Muscle layer of duodenum (tissue), 2 donors: ENCODE results near the gene NXPH4.

Experiments used
- H3K27ac ChIP-seq: one replicate; pipeline ENCODE4 v1.7.0; 2013; ENCODE audit warnings: mild to moderate bottlenecking, low read length
- H3K27me3 ChIP-seq: one replicate; pipeline ENCODE4 v1.7.0; 2013; ENCODE audit warnings: low read depth, mild to moderate bottlenecking, control low read depth, low read length
- H3K36me3 ChIP-seq, 2 donors: one replicate each; pipeline ENCODE4 v1.7.0; 2013; ENCODE audit warnings: low read length in 2 of 2, control low read depth in 1 of 2, mild to moderate bottlenecking in 1 of 2; ENCODE audit not compliant: insufficient read depth in 2 of 2, control insufficient read depth in 1 of 2
- H3K4me1 ChIP-seq, 2 donors: one replicate each; pipeline ENCODE4 v1.7.0; 2013; ENCODE audit warnings: low read length in 2 of 2, mild to moderate bottlenecking in 2 of 2, control low read depth in 1 of 2, moderate library complexity in 1 of 2; ENCODE audit not compliant: insufficient read depth in 2 of 2, control insufficient read depth in 1 of 2
- H3K4me3 ChIP-seq, 2 donors: one replicate each; pipeline ENCODE4 v1.7.0; 2013; ENCODE audit warnings: low read length in 2 of 2, low read depth in 1 of 2, mild to moderate bottlenecking in 1 of 2
- H3K9me3 ChIP-seq, 2 donors: one replicate each; pipeline ENCODE4 v1.7.0; 2013; ENCODE audit warnings: low read length in 2 of 2, control low read depth in 1 of 2, mild to moderate bottlenecking in 1 of 2; ENCODE audit not compliant: control insufficient read depth in 1 of 2
- donor health status: healthy.

NXPH4 gene

DNA sequence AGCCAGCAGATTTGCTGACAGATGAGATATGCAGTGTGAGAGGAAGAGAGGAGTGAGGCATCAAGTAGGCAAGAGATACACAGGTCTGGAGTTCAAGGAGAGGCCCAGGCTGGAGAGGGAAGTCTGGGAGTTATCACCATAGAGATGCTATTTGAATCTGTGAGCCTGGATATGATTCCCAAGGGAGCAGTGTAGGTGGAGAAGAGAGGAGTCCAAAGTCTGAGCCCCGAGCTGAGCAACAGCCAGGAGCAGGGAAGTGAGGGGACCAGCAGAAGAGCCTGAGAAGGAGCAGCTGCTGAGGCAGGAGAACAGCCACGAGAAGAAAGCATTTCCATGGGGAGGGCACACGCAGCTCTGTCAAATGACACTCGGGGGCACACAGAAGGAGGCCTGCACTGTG, 20.2 kb upstream of the NXPH4 start:
- H3K27ac ChIP-seq: no peak overlapping the region
- H3K4me3 ChIP-seq: no peak overlapping the region
- no peaks in the 10 kb centered on the region for H3K27me3 ChIP-seq
- H3K9me3 ChIP-seq: no peaks in the 10 kb centered on the region
- peaks cover 0 to 4% of the 10 kb centered on the region in 2 donors for H3K4me1 ChIP-seq
- H3K36me3 ChIP-seq: peaks cover 78 to 99% of the 10 kb centered on the region in 2 donors

DNA sequence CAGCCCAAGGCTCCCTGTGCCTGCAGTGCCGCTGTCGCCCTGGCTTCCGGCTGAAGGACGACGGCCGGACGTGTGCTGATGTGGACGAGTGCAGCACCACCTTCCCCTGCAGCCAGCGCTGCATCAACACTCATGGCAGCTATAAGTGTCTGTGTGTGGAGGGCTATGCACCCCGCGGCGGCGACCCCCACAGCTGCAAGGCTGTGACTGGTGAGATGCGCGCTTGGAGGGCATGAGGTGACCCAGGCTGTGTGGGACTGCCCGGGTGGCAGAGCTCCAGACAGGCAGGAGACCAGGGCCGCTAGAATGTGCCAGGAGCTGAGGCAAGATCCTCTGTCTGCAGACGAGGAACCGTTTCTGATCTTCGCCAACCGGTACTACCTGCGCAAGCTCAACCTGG, 19.6 kb upstream of the NXPH4 start:
- H3K27ac ChIP-seq: no peak overlapping the region
- peaks cover 76 to 99% of the 10 kb centered on the region in 2 donors for H3K36me3 ChIP-seq
- H3K9me3 ChIP-seq: no peaks in the 10 kb centered on the region

DNA sequence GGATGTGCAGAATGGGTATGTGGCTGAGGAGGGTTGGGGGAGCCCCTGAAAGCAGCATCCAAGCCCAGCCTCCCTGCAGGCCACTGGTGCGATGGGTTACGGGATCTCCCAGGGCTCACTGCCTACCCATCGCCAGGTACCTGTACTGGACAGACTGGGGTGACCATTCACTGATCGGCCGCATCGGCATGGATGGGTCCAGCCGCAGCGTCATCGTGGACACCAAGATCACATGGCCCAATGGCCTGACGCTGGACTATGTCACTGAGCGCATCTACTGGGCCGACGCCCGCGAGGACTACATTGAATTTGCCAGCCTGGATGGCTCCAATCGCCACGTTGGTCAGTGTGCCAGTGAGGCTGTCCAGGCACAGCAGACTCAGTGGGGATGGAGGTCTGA, 18.3 kb upstream of the NXPH4 start:
- no peaks in the 10 kb centered on the region for H3K9me3 ChIP-seq
- peaks cover 72 to 98% of the 10 kb centered on the region in 2 donors for H3K36me3 ChIP-seq
- no peak overlapping the region for H3K27ac ChIP-seq

More for the DNA sequence above, 19.6 kb upstream of the NXPH4 start:
- Histone ChIP-seq H3K4me1 (peaks cover 0 to 4% of the 10 kb centered on the region in 2 donors), H3K4me3 (no peak overlapping the region), H3K27me3 (no peaks in the 10 kb centered on the region)

DNA sequence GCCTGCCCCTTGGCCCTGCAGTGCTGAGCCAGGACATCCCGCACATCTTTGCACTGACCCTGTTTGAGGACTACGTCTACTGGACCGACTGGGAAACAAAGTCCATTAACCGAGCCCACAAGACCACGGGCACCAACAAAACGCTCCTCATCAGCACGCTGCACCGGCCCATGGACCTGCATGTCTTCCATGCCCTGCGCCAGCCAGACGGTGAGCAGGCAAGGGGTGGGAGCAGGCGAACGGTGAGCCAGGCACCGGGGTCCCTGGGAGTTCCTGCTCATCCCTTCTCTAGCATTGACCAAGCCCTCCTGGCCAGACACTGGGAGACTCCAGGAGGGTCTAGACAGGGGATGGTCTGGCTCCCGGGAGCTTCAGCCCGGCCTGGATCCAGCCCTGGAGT, 17.4 kb upstream of the NXPH4 start:
- Histone ChIP-seq H3K27me3 (no peaks in the 10 kb centered on the region), H3K4me1 (peaks cover 0 to 4% of the 10 kb centered on the region in 2 donors), H3K4me3 (no peak overlapping the region), H3K27ac (no peak overlapping the region), H3K36me3 (peaks cover 76 to 98% of the 10 kb centered on the region in 2 donors), H3K9me3 (no peaks in the 10 kb centered on the region)

More for the DNA sequence above, 18.3 kb upstream of the NXPH4 start:
- no peak overlapping the region for H3K4me3 ChIP-seq
- peaks cover 0 to 4% of the 10 kb centered on the region in 2 donors for H3K4me1 ChIP-seq
- no peaks in the 10 kb centered on the region for H3K27me3 ChIP-seq

DNA sequence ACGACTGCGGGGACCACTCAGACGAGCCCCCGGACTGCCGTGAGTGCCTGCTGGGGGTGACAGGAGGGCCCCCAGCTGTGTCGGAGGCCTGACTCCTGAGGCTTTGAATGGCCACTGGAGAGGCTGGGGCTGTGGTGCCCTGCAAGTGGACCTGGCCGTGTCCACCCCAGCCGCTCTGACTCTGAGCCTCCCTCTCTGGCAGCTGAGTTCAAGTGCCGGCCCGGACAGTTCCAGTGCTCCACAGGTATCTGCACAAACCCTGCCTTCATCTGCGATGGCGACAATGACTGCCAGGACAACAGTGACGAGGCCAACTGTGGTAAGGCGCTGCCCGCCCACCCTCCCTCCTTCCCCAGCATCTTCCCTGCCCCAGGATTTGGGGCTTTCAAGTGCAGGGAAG, 16.1 kb upstream of the NXPH4 start:
- H3K27ac ChIP-seq: no peak overlapping the region
- H3K27me3 ChIP-seq: no peaks in the 10 kb centered on the region
- peaks cover 0 to 4% of the 10 kb centered on the region in 2 donors for H3K4me1 ChIP-seq
- no peaks in the 10 kb centered on the region for H3K9me3 ChIP-seq
- H3K36me3 ChIP-seq: peaks cover 74 to 98% of the 10 kb centered on the region in 2 donors
- H3K4me3 ChIP-seq: no peak overlapping the region

DNA sequence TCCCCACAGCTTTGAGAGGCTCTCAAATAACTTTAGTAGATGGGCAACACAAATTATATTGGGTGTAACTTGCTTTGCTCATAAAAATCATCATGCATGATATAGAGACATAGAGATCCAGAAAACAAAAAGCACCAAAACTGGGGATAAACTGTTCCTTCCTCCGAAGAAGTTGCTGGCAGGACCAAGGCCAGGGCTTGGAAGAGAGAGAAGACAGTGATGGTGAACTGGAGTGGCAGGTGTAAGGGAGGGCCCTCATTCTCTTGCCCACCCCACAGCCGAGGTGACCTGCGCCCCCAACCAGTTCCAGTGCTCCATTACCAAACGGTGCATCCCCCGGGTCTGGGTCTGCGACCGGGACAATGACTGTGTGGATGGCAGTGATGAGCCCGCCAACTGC, 15.4 kb upstream of the NXPH4 start:
- no peak overlapping the region for H3K27ac ChIP-seq
- peaks cover 0 to under 1% of the 10 kb centered on the region in 2 donors for H3K4me1 ChIP-seq

DNA sequence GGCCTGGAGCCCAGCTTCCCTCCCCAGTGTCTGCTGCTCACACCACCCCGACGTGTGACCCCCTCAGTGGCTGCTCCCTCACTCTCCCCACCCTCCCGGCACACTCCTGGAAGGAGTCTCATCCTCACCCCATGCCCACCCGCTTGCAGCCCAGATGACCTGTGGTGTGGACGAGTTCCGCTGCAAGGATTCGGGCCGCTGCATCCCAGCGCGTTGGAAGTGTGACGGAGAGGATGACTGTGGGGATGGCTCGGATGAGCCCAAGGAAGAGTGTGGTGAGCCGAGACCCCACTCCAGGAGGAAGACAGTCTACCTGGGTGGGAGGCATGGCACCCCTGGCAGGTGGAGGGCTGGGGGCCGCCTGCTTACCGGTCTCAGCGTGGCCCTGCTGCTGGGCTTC, 15.0 kb upstream of the NXPH4 start:
- Histone ChIP-seq H3K4me3 (no peak overlapping the region), H3K36me3 (peaks cover 74 to 98% of the 10 kb centered on the region in 2 donors), H3K9me3 (no peaks in the 10 kb centered on the region), H3K27me3 (no peaks in the 10 kb centered on the region), H3K4me1 (no peaks in the 10 kb centered on the region), H3K27ac (no peak overlapping the region)

More for the DNA sequence above, 15.4 kb upstream of the NXPH4 start:
- Histone ChIP-seq H3K27me3 (no peaks in the 10 kb centered on the region), H3K9me3 (no peaks in the 10 kb centered on the region), H3K4me3 (no peak overlapping the region), H3K36me3 (peaks cover 74 to 98% of the 10 kb centered on the region in 2 donors)

DNA sequence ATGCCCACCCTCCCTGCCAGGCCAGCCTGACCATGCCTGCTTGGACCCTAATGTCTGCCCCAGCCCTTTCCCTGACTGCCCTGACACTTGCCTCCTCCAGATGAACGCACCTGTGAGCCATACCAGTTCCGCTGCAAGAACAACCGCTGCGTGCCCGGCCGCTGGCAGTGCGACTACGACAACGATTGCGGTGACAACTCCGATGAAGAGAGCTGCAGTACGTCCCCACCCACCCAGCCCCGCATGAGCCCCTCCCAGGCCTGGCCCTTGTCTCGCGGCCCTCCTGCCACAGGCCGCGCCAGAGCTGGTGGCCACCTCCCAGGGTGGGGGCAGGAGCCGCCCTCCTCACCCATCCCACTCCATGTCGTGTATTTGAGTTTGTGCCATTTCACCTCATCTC, 14.3 kb upstream of the NXPH4 start:
- peaks cover 69 to 93% of the 10 kb centered on the region in 2 donors for H3K36me3 ChIP-seq
- H3K27me3 ChIP-seq: no peaks in the 10 kb centered on the region
- no peak overlapping the region for H3K4me3 ChIP-seq
- H3K4me1 ChIP-seq: no peaks in the 10 kb centered on the region
- no peak overlapping the region for H3K27ac ChIP-seq
- no peaks in the 10 kb centered on the region for H3K9me3 ChIP-seq

DNA sequence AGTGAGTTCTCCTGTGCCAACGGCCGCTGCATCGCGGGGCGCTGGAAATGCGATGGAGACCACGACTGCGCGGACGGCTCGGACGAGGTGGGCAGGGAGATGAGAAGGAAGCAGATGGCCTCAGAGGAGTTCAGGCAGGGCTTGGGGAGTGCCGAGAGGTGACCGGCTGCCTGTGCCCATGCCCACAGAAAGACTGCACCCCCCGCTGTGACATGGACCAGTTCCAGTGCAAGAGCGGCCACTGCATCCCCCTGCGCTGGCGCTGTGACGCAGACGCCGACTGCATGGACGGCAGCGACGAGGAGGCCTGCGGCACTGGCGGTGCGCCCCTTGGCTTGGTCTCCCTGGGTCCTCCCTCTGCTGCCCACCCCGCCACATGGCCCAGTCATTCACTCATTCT, 13.4 kb upstream of the NXPH4 start:
- Histone ChIP-seq H3K4me3 (no peak overlapping the region), H3K27me3 (no peaks in the 10 kb centered on the region), H3K27ac (no peak overlapping the region), H3K36me3 (peaks cover 61 to 92% of the 10 kb centered on the region in 2 donors), H3K4me1 (no peaks in the 10 kb centered on the region), H3K9me3 (no peaks in the 10 kb centered on the region)

DNA sequence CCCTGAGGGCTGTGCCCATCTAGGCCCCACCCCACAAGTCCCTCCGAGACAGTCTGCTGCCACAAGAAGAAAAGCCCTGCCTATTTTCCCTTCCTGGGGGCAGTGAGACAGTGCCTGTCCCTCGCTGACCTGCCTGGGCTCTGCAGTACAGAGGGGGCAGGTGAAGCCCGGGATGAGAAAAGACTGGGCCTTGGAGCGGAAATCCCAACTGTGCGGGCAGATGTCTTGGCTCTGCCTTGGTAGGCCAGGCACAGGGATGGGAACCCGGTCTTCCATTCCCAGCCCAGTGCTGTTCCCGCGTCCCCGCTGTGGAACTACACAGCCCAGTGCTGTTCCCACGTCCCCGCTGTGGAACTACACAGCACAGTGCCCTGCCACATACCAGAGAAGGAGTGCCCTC, 12.8 kb upstream of the NXPH4 start:
- H3K9me3 ChIP-seq: no peaks in the 10 kb centered on the region
- no peak overlapping the region for H3K4me3 ChIP-seq
- H3K27ac ChIP-seq: no peak overlapping the region
- H3K36me3 ChIP-seq: peaks cover 55 to 91% of the 10 kb centered on the region in 2 donors
- H3K4me1 ChIP-seq: no peaks in the 10 kb centered on the region
- H3K27me3 ChIP-seq: no peaks in the 10 kb centered on the region

DNA sequence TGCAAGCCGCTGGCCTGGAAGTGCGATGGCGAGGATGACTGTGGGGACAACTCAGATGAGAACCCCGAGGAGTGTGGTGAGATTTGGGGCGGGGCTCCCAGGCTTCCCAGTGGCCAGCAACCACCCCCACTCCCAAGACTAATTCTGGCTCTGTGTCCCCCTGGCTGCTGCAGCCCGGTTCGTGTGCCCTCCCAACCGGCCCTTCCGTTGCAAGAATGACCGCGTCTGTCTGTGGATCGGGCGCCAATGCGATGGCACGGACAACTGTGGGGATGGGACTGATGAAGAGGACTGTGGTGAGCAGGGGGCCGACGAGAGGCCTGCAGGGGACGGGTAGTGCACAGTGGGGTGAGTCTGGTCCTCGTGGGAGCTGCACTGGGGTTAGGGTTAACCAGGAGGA, 12.1 kb upstream of the NXPH4 start:
- Histone ChIP-seq H3K27ac (no peak overlapping the region), H3K4me1 (no peaks in the 10 kb centered on the region), H3K9me3 (no peaks in the 10 kb centered on the region), H3K36me3 (peaks cover 49 to 89% of the 10 kb centered on the region in 2 donors), H3K4me3 (no peak overlapping the region), H3K27me3 (no peaks in the 10 kb centered on the region)

DNA sequence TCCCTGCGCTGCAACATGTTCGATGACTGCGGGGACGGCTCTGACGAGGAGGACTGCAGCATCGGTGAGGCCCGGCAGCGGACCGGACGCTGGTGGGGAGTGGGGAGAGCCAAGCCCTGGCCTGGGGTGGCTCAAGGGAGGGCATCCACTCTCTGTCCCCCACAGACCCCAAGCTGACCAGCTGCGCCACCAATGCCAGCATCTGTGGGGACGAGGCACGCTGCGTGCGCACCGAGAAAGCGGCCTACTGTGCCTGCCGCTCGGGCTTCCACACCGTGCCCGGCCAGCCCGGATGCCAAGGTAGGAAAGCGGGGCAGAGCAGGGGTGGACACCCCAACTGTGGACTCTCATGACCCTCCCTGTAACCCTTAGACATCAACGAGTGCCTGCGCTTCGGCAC, 11.4 kb upstream of the NXPH4 start:
- H3K9me3 ChIP-seq: no peaks in the 10 kb centered on the region
- H3K36me3 ChIP-seq: peaks cover 49 to 89% of the 10 kb centered on the region in 2 donors
- no peak overlapping the region for H3K4me3 ChIP-seq
- H3K4me1 ChIP-seq: no peaks in the 10 kb centered on the region
- H3K27ac ChIP-seq: no peak overlapping the region
- H3K27me3 ChIP-seq: no peaks in the 10 kb centered on the region
